ENCODE data around the gene ASB13.

- TF ChIP-seq CTCF (conservative IDR thresholded peaks at IDR 0.05 in 1 of 2, IDR thresholded peaks at IDR 0.05 in 1 of 2; ENCODE audit: low read depth in 1 of 2, low read length in 2 of 2) (no peak), EZH2 (IDR thresholded peaks at IDR 0.05; ENCODE audit: low read length, missing control alignments) (no peak)
Observed at GRCh38 chr10:5654218-5654755, 12.1 kb downstream of the ASB13 start.
